RWPE1 (cell line): ENCODE results near the gene IFI16.

ENCODE experiments used
- CTCF ChIA-PET: fragments of 350-600 bp; sonication (Branson Sonifier 250); formaldehyde crosslinking; extraction: SDS; loops from one replicate; lab custom pipeline; 2021; lab: Yijun Ruan, JAX
- POLR2A ChIA-PET: fragments of 400-600 bp; formaldehyde crosslinking; extraction: SDS; loops from one replicate; lab custom pipeline; 2020; ENCODE audit warnings: antibody characterized with exemption; ENCODE audit not compliant: low non-redundant PET; lab: Yijun Ruan, JAX
- DNase-seq: peaks from one replicate; pipeline ENCODE4 v3.0.0; 2012; ENCODE audit warnings: low spot score
- H3K27ac ChIP-seq: fragments of 450-650 bp; 2 replicates; pipeline ENCODE4 v1.5.1; 2017
- CTCF ChIP-seq: fragments of 450-650 bp; conservative IDR thresholded peaks from 2 replicates; pipeline ENCODE4 v1.5.1; 2017; ENCODE audit warnings: low read depth, mild to moderate bottlenecking

The IFI16 gene

GRCh38 chr1:159084867-159085266, 75.2 kb downstream of the IFI16 start:
- CTCF ChIA-PET: no interaction called here

GRCh38 chr1:159088050-159088449, 78.3 kb downstream of the IFI16 start:
- ChIA-PET POLR2A (no interaction called here), CTCF (interaction anchor here (0.5 to 0.7 kb wide), 2 partner anchors 150 to 965 kb away, joined by 3 read pairs; no protein-coding TSS in a partner anchor)
- TF ChIP-seq CTCF: no peak
- no peak overlapping the region for H3K27ac ChIP-seq
- DNase-seq: peak; percentile 43

More at GRCh38 chr1:159084867-159085266, 75.2 kb downstream of the IFI16 start:
- no peak for TF ChIP-seq CTCF
- H3K27ac ChIP-seq: no peak overlapping the region
- POLR2A ChIA-PET: no interaction called here
- DNase-seq: no peak

- no peak for TF ChIP-seq CTCF
- POLR2A ChIA-PET: no interaction called here
Measured at GRCh38 chr1:159088546-159089183, 79.0 kb downstream of the IFI16 start.

GRCh38 chr1:159089184-159089791, 79.6 kb downstream of the IFI16 start:
- H3K27ac ChIP-seq: no peak overlapping the region
- no peak for DNase-seq
- CTCF ChIA-PET: interaction anchor here (0.7 kb wide), 1 partner anchor 16 kb away, joined by 3 read pairs; no protein-coding TSS in a partner anchor
- peak; percentile 31 for TF ChIP-seq CTCF
- POLR2A ChIA-PET: no interaction called here

More at GRCh38 chr1:159088546-159089183, 79.0 kb downstream of the IFI16 start:
- DNase-seq: no peak
- CTCF ChIA-PET: interaction anchor here (0.5 to 0.7 kb wide), 3 partner anchors 16 to 966 kb away, joined by 3 read pairs; no protein-coding TSS in a partner anchor
- H3K27ac ChIP-seq: no peak overlapping the region

- TF ChIP-seq CTCF: no peak
- H3K27ac ChIP-seq: no peak overlapping the region
- CTCF ChIA-PET: interaction anchor here (0.6 to 1.5 kb wide), 2 partner anchors 18 to 36 kb away, joined by 4 read pairs; no protein-coding TSS in a partner anchor
- POLR2A ChIA-PET: no interaction called here
- peak; percentile 13 for DNase-seq
Measured at GRCh38 chr1:159090286-159091179, 80.8 kb downstream of the IFI16 start.

GRCh38 chr1:159091180-159091560, 81.5 kb downstream of the IFI16 start:
- no peak for TF ChIP-seq CTCF
- POLR2A ChIA-PET: no interaction called here
- CTCF ChIA-PET: interaction anchor here (0.6 to 1.5 kb wide), 2 partner anchors 19 to 37 kb away, joined by 4 read pairs; no protein-coding TSS in a partner anchor
- 0 out of 2 replicates have a peak overlapping the region, but pooled peaks have one; percentile 1 for H3K27ac ChIP-seq
- peak; percentile 16 for DNase-seq
